PC-3 (cell line): ENCODE results near the gene MYH13.

Experiments used
- CTCF ChIP-seq: fragments of 300-600 bp; sonication (generic); conservative IDR thresholded peaks from 2 replicates; pipeline ENCODE4 v1.5.1; 2017; ENCODE audit warnings: antibody characterized with exemption, low read depth, mild to moderate bottlenecking, low read length
- EZH2 ChIP-seq: fragments of 300-600 bp; sonication (generic); IDR thresholded peaks from one replicate; pipeline ENCODE4 v1.6.1; 2017; ENCODE audit warnings: antibody characterized with exemption, mild to moderate bottlenecking, low read length; ENCODE audit not compliant: unreplicated experiment
- EZH2phosphoT487 ChIP-seq: fragments of 300-600 bp; sonication (generic); IDR thresholded peaks from 2 replicates; pipeline ENCODE4 v1.6.1; 2018; ENCODE audit warnings: mild to moderate bottlenecking, antibody characterized with exemption, low read length, borderline replicate concordance

- TF ChIP-seq CTCF (no peak), EZH2phosphoT487 (no peak), EZH2 (no peak)
Observed at GRCh38 chr17:10328206-10328605, 44.6 kb downstream of the MYH13 start.
